Lung (tissue), 12 donors: Measurements from ENCODE around the gene CFAP74. TPM values are rescaled to one million over a fixed set of nuclear protein-coding genes. Genes with fewer than 3 reads are reported as not detected.

Source experiments
- ATAC-seq: fragments of 200-7000 bp; cut with Tn5 transposase; one replicate; pipeline ENCODE4 v1.9.1; 2020; ENCODE audit warnings: moderate number of reproducible peaks; ENCODE audit not compliant: insufficient read depth, low FRiP score
- DNase-seq, 3 donors: peaks; one replicate each; pipeline ENCODE4 v3.0.0-alpha.2; 2013 to 2017
- H3K27ac ChIP-seq, 2 donors: one replicate each; pipeline ENCODE4 v1.5.1; 2013; ENCODE audit warnings: mild to moderate bottlenecking in 2 of 2, moderate library complexity in 2 of 2, control low read depth in 1 of 2, inconsistent platforms in 1 of 2, low read depth in 1 of 2, low read length in 1 of 2
- H3K27me3 ChIP-seq, 3 donors: one replicate each; pipeline ENCODE4 v1.5.1; 2013; ENCODE audit warnings: low read length in 2 of 3; ENCODE audit not compliant: control insufficient read depth in 3 of 3, insufficient read depth in 3 of 3
- H3K36me3 ChIP-seq, 4 donors: one replicate each; pipeline ENCODE4 v1.5.1; 2013; ENCODE audit warnings: low read length in 4 of 4, mild to moderate bottlenecking in 1 of 4, moderate library complexity in 1 of 4; ENCODE audit not compliant: control insufficient read depth in 4 of 4, insufficient read depth in 4 of 4
- H3K4me1 ChIP-seq, 5 donors: one replicate each; pipeline ENCODE4 v1.5.1; 2013; ENCODE audit warnings: low read length in 5 of 5, mild to moderate bottlenecking in 2 of 5, moderate library complexity in 1 of 5; ENCODE audit not compliant: control insufficient read depth in 5 of 5, insufficient read depth in 5 of 5
- H3K4me3 ChIP-seq: one replicate; pipeline ENCODE4 v1.5.1; 2013; ENCODE audit warnings: mild to moderate bottlenecking, control low read depth, moderate library complexity
- H3K9ac ChIP-seq, 2 donors: one replicate each; pipeline ENCODE4 v1.5.1; 2013; ENCODE audit warnings: low read length in 2 of 2, control low read depth in 1 of 2; ENCODE audit not compliant: insufficient read depth in 1 of 2
- H3K9me3 ChIP-seq, 4 donors: one replicate each; pipeline ENCODE4 v1.5.1; 2013; ENCODE audit warnings: low read length in 3 of 4, mild to moderate bottlenecking in 1 of 4, moderate library complexity in 1 of 4; ENCODE audit not compliant: control insufficient read depth in 4 of 4, insufficient read depth in 3 of 4
- CTCF ChIP-seq: IDR thresholded peaks from 2 replicates; pipeline ENCODE4 v1.5.1; 2012; ENCODE audit warnings: mild to moderate bottlenecking; ENCODE audit errors: control extremely low read depth, extremely low read depth
- WGBS, 2 donors: extraction: QIAGEN DNeasy Blood & Tissue Kit; methylation state at CpG; one replicate each; pipeline ENCODE4 v1.1.7; 2013; 5-methylcytosine and 5-hydroxymethylcytosine counted together
- polyA plus RNA-seq, 2 donors: library from polyadenylated mRNA; stranded (reverse); fragments of 200-250 nt; gene quantifications; one replicate each; pipeline ENCODE4 v1.2.1, GENCODE V29; 2013
- total RNA-seq, 2 donors: library from RNA; depleted of rRNA in 1 of 2; stranded (reverse); fragments of >200 nt in 1 of 2; gene quantifications; one replicate each; pipeline ENCODE4 v1.2.1, GENCODE V29; 2014 to 2021
- donor health status: control.
- donor health status: control.
- donor health status: Bipolar disorder and iron deficiency.
- donor health status: healthy.
- donor health status: DM: yes; HTN: yes; CAD: no.

The CFAP74 gene
- total and polyA plus RNA-seq, 4 donors = 3.1 to 20.8 (median 5.3) TPM

DNA sequence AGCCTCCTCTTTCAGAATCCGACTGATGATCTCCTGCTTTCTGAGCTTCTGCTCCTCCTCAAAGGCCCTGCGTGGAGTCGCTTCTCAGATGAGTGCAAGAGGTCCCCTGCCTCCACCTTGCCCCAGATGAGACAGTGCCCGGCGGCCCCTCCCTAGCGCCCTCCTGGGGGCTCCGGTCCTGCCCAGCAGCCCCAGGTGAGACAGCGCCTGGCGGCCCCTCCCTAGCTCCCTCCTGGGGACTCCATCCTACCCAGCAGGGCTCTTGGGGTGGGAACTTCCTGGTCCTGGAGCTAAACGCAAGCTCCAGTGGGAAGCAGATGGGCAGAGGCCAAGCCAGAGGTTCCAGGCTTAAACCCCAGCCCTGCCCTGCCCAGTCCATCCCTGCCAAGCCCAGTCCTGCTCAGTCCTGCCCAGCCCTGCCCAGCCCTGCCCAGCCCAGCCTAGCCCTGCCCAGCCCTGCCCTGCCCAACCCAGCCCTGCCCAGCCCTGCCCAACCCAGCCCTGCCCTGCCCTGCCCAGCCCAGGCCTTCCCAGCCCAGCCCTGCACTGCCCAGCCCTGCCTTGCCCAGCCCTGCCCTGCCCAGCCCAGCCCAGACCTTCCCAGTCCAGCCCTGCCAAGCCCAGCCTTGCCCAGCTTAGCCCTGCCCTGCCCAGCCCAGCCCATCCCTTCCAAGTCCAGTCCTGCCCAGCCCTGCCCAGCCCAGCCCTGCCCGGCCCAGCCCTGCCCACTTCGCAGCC, 34.6 kb downstream of the CFAP74 start:
- ATAC-seq = no peak
- no peak for DNase-seq
- H3K27ac ChIP-seq = no peak overlapping the region
- no peak for TF ChIP-seq CTCF
- H3K4me3 ChIP-seq = no peak overlapping the region
- H3K9me3 ChIP-seq = no peaks in the 10 kb centered on the region
- no peak overlapping the region for H3K9ac ChIP-seq
- no peaks in the 10 kb centered on the region for H3K36me3 ChIP-seq
- WGBS, 2 donors = 63 to 67% methylated on average over 11 to 12 of the region's 12 CpGs
- H3K27me3 ChIP-seq = peaks cover 0 to 7% (median 0%) of the 10 kb centered on the region in 3 donors
- peaks cover 0 to 7% (median 0%) of the 10 kb centered on the region in 5 donors for H3K4me1 ChIP-seq

- peaks cover 0 to 7% (median 0%) of the 10 kb centered on the region in 3 donors for H3K27me3 ChIP-seq
- peaks cover 0 to 7% (median 0%) of the 10 kb centered on the region in 5 donors for H3K4me1 ChIP-seq
- no peaks in the 10 kb centered on the region for H3K36me3 ChIP-seq
- WGBS, 2 donors = 80 to 84% methylated on average over 3 of the region's 3 CpGs
- ATAC-seq (no peak), DNase-seq (no peak)
- no peaks in the 10 kb centered on the region for H3K9me3 ChIP-seq
- no peak overlapping the region for H3K27ac ChIP-seq
- no peak overlapping the region for H3K9ac ChIP-seq
- H3K4me3 ChIP-seq = no peak overlapping the region
- no peak for TF ChIP-seq CTCF
Measured at GRCh38 chr1:1967879-1968278, 35.7 kb downstream of the CFAP74 start.

DNA sequence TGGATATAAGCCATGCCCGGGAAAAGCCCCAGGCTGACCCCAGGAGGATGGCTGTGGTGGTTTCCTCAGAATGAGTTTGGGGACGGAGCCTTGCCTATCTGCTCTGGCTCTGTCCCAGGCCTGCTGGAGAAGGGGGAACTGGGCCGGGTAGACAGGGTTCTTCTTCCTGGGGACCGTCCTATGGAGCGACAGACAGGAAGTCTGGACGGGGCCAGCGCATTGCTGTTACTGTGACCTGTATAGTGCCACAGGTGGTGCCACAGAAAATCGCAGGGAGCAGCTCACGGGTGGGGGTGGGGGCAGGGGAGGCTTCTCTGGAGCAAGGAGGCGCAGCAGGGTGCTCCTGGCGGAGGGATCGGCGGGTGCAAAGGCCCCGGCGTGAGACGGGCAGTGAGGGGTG, 36.4 kb downstream of the CFAP74 start:
- peaks cover 0 to 7% (median 0%) of the 10 kb centered on the region in 5 donors for H3K4me1 ChIP-seq
- H3K9me3 ChIP-seq = no peaks in the 10 kb centered on the region
- no peaks in the 10 kb centered on the region for H3K36me3 ChIP-seq
- no peak overlapping the region for H3K4me3 ChIP-seq
- DNase-seq (no peak), ATAC-seq (no peak)
- TF ChIP-seq CTCF = no peak
- H3K27ac ChIP-seq = no peak overlapping the region
- 57 to 69% methylated on average over 16 of the region's 16 CpGs for WGBS, 2 donors
- H3K27me3 ChIP-seq = peaks cover 0 to 7% (median 0%) of the 10 kb centered on the region in 3 donors
- no peak overlapping the region for H3K9ac ChIP-seq
